GM19351 (cell line): ENCODE data around the gene RPN2.
"Not testable (repeated sequence)": the region's sequence is repeated elsewhere in the genome, so short reads cannot be mapped to it uniquely, and the experiment has no call there.

Source experiments
- ATAC-seq: cut with Tn5 transposase; IDR thresholded peaks from one replicate; pipeline ENCODE4 v1.9.1; 2021; ENCODE audit warnings: mild to moderate bottlenecking, moderate library complexity; ENCODE audit not compliant: unreplicated experiment

RPN2 gene

DNA sequence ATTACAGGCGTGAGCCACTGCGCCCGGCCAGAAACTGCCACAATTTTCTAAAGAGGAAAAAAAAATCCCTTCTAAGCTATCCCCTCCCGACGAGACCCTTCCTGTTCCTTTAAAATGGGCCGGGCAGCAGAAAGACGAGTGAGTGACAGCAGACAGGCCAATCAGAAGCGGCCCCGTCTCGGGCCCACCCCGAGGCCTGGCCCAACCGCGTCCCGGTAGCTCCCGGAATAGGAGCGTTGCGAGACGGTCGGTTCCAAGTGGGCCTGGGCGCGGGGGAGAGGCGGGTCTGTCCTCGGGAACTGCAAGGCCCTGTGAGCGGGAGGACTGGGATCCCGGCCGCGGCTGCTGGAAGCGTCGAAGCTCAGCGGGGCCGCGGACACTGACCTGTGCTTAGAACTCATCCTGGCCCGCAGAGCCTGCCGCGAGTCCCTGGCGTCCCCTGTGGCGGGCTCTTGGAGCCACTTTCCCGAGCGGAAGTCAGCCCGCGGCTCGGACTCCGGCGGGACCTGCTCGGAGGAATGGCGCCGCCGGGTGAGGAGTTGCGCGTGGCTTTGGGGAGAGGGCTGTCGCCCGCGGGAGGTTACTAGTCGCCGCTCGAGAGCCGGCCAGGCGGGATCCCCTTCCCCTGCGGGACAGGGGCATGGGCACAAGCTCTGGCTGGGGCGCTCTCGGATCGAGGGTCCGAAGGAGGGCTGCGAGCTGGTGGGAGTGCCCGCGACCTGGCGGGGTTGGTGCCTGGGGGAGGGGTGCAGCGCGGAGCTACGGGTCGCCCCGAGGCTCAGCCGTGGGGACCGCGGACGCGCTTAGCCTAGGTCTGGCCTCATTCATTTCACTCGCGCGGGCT is at the start of gene RPN2, which contains the start of gene MROH8:
Gene RPN2 (plus strand): TSS at position 492 of the 844 bp plus-strand sequence. CDS start 27 bp downstream, at position 519.
Gene MROH8 (minus strand): TSS at position 710 of the 844 bp plus-strand sequence.
- peak; percentile 91 for ATAC-seq

DNA sequence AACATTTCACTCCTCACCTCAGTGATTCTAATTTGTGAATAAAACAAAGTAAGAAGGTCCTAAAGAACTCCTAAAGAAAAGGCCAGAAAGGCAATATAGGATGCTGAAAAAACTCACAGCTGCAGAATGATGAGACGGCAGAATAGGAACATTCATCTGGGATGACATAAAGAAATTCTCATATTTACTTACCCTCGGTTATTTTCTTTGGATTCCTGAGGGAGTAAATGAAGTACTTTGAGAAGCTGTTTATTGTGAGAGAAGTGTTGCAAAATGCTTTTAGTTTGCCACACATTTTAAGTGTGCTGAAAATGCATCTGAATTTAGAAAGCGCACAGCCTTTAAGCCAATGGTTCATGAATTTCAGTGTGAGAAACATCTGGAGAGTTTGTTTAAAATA is 47.6 kb upstream of the RPN2 start:
- ATAC-seq = no peak

DNA sequence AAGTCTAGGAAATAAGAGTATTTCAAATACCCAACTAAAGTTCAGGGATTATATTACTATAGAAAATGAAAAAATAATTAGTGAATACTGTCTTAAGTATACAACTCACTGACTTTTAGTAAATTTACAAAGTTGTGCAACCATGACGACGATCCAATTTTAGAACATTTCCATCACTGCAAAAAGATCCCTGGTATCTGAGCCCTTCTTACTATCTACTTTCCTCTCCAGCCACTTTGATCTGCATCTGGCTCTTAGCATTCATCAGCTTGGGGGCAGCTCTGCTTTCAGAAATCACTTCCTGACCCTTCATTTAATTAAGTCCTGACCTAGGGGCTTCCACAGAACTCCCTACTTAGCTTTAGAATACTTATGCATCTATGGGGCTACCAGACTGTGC is 45.2 kb upstream of the RPN2 start:
- ATAC-seq = no peak

DNA sequence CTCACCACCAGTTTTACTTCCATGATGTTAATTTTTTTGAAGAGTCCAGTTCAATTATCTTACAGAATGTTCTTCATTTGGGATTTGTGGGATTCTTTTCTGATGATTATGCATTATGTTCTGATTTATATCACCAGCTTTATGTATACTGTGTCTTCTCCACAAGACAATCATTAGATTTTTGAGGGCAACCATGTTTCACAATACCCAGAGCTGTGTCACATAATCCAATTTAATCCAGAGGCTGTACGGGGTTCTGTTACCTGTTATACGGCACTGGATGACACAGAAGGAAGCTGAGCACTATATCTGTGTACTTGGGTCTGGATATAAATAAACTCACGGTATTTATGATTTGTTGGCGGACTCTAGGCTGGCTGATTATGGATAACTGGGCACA is 41.6 kb upstream of the RPN2 start:
- ATAC-seq = no peak

DNA sequence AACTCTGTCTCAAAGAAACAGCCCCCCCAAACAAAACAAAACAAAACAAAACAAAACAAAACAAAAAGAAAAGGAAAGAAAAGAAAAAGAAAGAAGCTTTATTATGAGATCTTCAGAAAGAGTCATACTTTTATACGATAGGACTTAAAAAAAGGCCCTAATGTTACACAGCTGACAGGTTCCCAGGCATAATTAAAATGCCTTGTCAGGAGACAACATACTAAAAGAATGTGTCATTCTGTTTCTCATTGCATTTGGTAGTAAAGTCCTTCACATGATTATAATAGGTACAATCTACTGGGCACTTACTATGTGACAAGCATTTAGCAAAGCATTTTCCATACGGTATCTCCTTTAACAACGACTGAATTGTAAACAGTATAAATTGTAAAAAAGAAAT is 36.4 kb upstream of the RPN2 start:
- no peak for ATAC-seq

DNA sequence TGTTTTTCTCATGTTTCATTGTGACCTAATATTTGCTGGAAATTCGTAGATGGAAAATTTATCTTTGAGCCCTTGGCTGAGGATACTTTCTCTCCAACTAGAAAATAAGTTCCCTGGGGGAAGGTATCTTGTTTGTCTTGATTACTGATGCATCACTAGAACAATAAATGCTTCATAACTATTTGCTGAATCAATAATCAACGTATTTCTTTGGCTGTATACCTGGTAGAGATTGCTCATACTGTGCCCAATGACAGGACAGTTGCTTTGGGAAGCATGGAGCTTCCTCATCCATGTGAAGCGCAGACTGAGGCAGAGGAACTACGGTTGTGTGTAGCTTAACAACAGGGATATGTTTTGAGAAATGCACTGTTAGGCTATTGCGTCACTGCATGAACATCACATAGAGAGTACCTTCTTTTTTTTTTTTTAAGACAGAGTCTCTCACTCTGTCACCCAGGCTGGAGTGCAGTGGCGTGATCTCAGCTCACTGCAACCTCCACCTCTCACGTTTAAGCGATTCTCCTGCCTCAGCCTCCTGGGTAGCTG is 34.2 kb upstream of the RPN2 start:
- no peak for ATAC-seq

DNA sequence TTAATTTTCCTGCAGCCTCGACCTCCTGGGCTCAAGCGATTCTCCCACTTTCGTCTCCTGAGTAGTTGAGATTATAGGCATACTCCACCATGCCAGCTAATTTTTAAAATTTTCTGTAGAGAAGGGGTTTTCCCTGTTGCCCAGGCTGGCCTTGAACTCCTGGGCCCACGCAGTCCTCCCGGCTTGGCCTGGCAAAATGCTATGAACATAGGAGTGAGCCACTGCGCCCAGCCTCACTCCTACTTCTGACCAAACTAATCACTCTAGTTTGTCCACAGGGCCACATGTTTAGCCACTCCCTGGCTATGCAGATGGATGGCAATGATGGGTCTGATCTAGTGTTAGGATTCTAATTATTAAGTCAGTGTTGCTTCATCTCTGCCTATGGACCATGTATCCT is 31.9 kb upstream of the RPN2 start:
- no peak for ATAC-seq

DNA sequence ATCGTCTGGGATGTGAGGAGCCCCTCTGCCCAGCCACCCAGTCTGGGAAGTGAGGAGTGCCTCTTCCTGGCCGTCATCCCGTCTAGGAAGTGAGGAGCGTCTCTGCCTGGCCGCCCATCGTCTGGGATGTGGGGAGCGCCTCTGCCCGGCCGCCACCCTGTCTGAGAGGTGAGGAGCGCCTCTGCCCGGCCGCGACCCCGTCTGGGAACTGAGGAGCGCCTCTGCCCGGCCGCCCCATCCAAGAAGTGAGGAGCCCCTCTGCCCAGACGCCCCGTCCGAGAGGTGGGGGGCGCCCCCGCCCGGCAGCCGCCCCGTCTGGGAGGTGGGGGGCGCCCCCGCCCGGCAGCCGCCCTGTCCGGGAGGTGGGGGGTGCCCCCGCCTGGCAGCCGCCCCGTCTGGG is 28.3 kb upstream of the RPN2 start:
- ATAC-seq = not testable (repeated sequence)

DNA sequence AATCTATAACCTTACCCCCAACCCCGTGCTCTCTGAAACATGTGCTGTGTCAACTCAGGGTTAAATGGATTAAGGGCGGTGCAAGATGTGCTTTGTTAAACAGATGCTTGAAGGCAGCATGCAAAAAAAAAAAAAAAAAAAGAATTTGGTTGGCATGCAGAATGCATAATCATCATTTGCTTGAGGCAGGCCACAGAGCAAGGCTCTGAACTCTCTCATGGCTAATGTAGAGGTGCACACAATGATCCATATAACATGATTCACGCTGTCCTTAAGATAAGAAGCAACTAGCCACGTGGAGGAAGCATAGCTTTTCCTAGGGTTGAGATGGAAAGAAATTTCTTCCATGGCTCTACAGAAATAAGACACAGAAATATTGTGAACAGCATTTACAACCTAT is 27.6 kb upstream of the RPN2 start:
- ATAC-seq = no peak

DNA sequence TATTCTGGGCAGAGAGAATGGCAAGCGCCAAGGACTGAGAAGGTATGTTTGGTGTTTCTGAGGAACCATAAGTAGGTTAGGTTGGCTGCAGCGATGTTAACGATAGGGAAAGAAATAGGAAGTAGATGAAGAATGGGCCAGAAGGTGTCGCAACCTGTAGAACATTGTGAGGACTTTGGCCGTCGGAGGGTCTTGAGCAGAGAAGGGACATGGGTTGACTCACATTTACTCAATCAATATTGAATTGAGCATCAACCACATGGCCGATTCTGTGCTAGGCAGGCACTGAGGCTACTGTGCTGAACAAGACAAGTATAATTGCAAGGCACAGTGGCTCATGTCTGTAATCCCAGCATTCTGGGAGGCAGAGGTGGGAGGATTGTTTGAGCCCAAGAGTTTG is 26.8 kb upstream of the RPN2 start:
- no peak for ATAC-seq

DNA sequence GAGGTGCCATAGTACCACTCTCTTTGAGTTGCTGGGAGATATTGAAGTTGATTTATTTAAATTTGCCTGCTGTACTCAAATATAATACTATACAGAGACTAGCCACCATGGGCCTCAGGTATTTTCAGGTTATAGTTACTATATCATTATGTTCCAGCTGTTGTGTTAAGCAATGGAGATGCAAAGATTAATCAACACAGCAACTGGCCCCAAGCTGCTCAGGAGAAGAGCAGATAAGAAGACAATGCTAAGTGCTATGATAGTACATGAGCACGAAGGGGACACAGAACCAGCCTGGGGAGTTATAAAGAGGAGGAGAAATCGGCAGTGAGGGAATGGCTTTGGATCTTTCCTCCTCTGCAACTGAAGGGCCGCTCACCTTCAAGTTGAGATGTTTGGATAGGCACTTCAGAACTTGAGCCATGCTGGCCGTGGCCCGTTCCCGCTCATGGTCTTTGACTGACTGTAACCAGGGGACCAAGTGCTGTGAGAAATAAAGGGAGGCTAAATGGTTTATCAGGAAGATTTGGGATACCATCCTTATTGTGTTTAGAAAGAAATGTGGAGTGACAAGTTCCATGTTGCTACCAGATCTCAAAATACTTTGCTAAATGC is 24.3 kb upstream of the RPN2 start:
- ATAC-seq = no peak

DNA sequence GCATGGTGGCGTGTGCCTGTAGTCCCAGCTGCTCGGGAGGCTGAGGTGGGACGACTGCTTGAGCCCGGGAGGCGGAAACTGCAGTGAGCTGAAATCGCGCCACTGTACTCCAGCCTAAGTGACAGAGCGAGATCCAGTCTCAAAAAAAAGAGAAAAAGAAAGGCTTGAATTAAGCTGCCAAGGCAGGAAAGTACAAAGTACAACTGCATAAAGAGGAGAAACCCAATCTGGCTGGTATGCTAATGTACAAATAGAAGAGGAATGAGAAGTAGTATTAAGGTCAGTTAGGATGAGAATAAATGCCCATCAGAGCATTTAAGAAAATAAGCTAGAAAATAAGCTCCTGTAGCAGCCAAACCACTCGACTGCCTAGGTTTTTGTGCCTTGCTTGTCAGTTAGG is 23.1 kb upstream of the RPN2 start:
- no peak for ATAC-seq

DNA sequence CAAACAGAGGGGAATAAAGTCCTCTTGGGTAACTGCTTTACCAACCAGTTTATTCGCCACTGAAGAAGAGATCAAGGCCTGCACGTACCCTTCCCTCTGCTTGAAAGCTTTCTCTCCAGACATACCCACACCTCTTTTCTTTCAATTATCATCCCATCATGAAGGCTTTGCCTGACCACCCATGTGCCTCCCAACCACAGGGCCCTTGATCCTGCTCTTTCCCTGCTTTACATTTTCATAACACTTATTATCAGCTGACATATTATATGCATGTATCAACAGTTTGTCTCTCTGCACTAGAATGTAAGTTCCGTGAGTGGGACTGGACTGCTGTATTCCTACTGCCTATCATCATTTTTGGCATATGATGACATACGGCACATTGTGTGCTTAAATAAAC is 20.9 kb upstream of the RPN2 start:
- ATAC-seq = no peak

DNA sequence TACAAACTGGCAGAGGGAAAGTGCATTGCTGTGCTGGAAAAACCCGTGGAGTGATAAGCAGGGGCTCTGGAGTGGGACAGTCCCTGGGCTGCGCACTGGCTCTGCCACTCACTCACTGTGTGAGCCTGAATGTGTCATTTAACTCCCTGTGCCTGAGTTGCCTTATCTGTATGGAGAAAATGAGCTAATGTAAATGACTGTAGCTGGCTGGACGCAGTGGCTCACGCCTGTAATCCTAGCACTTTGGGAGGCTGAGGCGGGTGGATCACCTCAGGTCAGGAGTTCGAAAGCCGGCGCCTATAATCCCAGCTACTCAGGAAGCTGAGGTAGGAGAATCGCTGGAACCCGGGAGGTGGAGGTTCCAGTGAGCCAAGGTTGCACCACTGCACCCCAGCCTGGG is 18.4 kb upstream of the RPN2 start:
- no peak for ATAC-seq

DNA sequence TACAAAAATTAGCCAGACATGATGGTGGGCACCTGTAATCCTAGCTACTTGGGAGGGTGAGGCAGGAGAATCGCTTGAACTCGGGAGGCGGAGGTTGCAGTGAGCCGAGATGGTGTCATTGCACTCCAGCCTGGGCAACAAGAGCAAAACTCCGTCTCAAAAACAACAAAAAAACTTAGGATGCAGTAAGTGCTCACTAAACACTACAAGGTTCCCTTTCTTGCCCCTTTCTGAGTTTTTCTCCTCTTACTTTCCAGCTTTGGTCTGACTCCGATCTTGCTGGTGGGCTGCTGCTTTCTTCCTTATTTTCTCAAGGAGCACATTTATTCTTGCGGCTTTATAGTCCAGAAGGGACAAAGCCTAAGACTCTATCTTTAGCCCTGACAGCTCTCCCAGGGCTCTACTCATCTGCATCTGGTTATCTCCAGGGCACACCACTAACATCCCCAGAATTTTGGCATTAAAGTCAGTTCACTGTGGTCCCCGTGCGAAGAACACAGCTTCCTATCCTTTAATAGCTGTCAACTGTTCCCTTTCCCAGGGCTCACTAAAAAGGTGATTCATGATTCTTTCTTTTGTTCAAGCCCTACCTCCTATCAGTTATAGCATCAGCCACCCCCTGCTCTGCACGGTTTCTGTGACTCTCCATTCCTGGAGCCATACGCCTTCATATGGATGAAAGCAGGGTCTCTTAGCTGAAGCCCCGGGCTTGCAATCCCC is 17.1 kb upstream of the RPN2 start:
- ATAC-seq = no peak

DNA sequence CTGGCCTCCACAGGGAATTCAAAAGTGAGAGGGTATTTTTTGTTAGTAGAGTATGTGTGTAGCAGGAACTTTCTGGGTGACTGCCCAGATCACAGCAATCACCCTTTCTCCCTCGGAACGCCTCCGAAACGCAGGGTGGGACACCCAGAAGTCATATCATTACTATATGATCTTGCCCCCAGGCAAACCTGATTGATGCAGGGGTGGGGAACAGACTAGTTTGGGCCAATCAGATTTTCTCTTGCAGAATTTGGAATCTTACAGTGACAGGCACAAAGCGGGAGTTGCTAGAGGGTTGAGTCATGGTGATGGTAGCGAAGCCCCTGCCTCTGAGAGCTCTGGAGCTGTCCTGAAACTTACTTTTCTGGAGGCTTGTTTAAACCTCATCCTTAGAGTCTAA is 16.5 kb upstream of the RPN2 start:
- no peak for ATAC-seq

DNA sequence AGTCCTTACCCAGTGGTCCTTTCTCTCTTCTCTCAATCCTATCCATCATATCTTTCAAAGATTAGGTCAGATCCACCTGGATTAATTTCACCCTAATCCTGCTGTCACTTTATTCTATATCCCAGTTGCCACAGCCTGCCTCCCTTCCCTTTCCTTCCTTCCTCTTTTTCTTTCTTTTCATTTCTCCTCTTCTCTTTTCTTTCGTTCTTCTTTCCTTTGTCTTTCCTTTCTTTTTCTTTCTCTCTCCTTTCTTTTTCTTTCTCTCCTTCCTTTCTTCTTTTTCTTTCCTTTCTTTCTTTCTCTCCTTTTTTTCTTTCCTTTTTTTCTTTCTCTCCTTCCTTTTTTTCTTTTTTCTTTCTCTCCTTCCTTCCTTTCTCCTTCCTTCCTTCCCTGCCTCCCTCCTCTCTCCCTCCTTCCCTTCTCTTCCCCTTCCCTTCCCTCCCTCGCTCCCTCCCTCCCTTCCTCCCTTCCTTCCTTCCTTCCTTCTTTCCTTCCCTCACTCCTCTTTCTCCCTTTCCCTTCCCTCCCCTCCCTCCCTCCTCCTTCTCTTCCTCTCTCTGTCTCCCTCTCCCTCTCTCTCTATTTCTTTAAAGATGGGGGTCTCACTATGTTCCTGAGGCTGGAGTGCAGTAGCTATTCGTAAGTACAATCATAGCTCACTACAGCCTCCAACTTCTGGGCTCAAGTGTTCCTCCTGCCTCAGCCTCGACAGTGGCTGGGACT is 15.1 kb upstream of the RPN2 start:
- ATAC-seq = no peak

DNA sequence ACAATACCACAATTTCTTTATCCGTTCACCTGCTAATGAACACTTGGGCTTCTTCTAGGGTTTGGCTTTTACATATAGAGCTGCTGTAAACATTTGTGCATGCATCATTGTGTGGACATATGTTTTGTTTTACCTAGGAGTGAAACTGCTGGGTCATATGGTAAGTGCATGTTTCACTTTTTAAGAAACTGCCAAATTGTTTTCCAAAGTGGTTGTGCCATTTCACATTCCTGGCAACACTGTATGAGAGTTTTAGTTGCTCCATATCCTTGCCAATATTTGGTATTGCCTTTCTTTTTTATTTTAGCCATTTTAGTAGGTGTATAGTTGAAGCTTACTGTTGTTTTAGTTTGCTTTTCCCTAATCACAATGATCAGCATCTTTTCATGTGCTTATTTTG is 14.1 kb upstream of the RPN2 start:
- no peak for ATAC-seq

DNA sequence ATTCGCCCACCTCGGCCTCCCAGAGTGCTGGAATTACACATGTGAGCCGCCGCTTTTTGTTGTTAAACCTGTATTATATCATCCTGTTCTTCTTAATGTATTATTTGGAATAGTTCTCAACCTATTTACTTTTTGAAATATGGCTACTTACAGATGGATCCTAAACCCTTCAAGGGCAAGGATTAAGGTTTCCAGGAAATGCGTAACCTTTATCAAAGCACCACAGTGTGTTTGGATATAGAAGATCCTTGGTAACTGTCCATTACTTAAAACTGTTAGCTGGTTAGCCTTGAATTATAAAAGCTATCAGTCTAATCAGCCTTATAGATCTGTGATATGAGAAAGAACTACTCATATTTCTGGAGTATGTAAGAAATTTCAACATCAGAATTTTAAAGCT is 12.3 kb upstream of the RPN2 start:
- ATAC-seq = no peak

DNA sequence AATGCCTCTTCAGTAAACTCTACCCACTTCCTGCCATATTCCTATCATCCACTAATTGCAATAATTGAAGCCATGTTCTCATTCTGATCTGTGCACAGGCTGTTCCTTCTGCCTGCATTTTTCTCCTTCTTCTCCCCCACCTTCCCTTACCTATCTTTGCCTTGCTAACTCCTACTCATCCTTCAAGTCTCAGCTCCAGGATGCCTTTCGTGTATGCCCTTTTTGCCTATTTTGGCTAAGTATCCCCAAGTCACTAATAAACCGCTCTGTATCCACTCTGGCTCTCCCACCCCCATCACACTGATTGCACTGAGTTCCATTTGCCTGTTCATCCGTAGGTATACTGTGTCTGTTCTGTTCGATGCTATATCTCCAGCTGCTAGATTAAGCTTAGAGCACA is 6.3 kb upstream of the RPN2 start:
- no peak for ATAC-seq
